ENCODE data around the gene MDM4.
A peak's percentile ranks its signal among the peaks of the same experiment; 100 is the strongest.
"Not testable (repeated sequence)": the region's sequence is repeated elsewhere in the genome, so short reads cannot be mapped to it uniquely, and the experiment has no call there.

MDM4 gene

DNA sequence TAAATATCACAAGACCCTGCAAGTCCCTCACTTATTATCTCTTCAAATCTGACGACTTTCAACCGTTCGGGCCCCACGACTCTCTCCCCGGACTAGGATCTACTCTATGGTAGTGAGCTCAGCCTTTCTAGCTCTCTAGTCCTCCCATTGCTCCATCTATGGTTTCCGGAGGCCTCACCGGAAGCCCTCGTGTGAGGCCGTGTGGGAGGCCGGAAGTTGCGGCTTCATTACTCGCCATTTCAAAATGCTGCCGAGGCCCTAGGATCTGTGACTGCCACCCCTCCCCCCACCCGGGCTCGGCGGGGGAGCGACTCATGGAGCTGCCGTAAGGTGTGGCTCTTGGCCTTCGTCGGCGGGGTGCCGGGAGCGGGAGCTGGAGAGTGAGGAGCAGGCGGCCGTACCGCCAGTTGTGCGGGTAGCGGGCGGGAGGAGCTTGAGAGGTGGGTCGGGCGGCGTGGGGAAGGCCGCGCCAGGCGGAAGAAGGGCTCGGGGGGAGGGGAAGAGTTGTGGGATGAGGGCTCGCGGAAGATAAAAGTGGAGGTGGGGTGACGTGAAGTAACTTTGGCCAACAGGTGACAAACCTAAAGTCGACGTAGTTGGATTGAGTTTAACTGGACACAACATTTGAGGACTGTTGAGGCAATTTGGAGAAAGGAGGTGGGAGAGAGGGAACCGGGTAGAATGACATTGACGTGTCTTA, at the start of gene MDM4:
Gene MDM4 (plus strand): TSS at position 227 of the 700 bp plus-strand sequence. CDS start 9,113 bp downstream, outside the sequence.
- peak; percentile 91 for DNase-seq

GRCh38 chr1:204466416-204467405, 49.5 kb upstream of the MDM4 start:
- DNase-seq: no peak

DNA sequence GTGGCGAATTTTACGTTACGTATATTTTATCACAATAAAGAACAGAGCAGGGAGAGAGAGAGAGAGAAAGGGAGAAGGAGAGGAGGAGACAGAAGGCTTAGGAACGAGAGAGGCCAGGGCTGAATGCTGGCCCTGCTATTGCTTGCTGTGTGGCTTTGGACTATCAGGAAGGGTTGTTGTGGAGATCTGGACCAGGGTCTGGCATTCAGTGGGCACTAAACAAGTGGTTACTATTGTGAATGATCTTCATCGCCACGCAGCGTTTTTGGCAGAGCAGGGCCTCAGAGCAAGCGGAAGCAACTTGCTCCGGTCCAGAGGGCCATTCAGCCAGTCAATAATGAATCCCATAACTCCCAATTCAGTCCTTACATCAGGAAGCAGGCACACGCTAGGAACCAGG, 48.0 kb upstream of the MDM4 start:
- DNase-seq: no peak

DNA sequence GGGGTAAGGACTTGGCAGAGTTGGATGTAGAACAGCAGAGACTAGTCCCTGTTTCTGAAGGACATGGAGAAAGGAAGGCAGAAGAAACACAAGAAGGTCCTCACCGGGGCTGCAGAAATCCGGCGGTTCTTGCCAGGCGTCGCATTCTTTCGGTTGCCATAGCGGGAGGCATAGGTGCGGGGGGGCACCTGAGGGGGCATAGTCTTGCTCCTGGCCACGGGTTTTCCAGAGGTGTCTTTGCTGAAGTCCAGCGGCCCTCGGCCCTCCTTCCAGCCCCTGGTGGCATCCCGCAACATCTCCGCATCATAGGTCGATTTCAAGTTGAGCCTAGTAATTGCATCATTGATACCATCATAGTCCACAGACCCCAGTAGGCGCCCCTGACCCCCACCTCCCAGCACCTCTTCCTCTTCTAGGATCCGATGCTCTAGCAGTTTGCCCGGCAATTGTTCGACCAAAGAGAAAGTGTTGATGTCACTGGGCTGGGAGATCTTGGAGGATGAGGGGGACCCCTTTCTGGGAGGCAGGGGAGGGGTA, 47.4 kb upstream of the MDM4 start:
- no peak for DNase-seq

DNA sequence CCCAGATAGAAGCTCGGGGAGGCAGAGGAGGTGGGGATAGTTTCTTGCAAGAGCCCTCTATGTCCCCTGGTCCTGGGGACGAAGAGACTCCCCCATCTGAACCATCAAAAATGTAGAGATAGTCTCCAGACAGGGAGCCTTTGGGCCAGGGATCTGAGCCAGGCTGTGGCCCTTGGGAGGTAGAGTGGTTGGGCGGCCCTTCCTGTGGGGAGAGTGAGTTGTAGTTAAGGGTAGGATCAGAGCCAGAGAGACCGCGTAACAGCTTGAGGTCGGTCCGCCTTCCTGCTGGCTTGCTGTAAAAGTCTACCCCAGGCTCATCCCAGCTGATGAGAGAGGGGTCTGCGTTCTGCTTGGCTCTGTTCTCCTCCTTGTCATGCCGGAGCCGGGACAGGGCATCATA, 46.9 kb upstream of the MDM4 start:
- DNase-seq: no peak

DNA sequence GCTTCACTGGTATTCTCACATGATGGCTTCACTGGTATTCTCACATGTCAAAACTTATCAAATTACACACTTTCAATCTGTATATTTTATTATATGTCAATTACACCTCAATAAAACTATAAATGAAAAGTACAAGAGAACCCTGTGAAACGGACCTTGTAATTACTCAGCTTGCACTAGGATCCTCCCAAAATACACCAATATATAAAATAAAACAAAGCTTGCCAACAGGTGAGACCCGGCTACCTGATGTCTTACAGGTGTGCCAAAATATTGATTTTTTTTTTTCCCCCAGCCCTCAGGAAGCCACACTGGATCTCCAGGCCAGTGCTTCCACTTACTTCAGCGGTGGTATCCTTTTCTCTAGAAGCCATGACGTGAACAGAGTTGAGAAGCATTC, 44.5 kb upstream of the MDM4 start:
- DNase-seq: no peak

- DNase-seq: no peak
Observed at GRCh38 chr1:204472660-204473059, 43.5 kb upstream of the MDM4 start.

DNA sequence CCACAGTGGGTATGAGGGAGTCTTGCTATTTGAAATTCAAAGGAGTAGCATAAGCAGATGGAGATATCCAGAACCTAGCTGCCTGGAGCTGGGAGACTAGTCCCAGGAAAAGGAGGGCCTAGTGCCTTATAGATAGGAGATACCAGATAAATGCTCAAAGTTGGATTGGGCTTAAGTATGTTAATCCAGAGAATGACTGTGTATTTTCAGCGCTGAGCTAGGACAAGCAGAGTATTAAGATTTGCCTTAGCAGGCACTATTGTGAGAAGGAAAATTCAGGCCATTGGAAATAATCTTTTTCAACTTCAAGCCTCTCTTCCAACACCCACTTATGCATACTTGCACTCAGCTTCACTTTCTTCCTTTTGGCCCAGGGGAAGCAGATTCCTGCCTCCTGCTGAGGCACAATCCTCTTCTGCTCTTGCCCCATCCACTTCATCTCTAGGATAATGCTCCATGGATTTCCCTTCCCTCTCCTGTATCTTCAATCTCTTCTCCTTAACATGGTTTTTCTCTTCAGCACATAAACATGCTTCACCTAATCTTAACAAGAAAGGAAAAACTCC, 42.7 kb upstream of the MDM4 start:
- no peak for DNase-seq

DNA sequence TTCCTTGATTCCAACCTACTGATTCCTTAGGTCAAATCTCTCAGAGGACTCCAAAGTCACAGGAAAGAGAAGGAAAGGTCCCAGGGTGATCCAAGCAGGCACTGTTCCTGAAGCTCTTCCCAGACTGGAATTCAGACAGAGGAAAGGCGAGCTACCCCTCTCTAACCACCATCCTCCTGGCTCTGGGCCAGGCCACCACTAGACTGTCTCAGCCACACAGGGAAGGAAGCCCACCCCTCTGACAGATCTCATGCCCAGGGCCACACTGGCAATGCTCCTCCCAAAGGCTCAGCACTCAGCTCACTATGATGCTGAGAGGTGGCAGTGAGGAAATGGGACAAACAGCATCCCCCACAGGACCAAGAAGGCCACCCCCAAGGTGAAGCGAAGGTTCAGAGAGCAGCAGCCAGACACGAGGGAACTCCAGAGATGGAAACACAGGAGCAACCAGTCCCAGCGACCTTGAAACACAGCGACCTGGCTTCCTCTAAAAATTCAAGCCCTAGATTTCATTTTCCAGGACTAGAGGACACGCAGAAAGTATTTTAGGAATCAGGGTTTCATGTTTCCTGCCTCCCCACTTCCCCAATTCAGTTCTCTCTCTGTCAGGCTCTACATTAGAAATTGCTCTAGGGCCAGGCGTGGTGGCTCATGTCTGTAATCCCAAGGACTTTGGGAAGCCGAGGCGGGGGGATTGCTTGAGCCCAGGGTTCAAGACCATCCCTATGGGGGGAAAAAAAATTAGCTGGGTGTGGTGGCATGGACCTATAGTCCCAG, 40.4 kb upstream of the MDM4 start:
- no peak for DNase-seq

- no peak for DNase-seq
Observed at GRCh38 chr1:204476563-204476962, 39.6 kb upstream of the MDM4 start.

GRCh38 chr1:204477036-204477740, 39.0 kb upstream of the MDM4 start:
- DNase-seq: no peak

- no peak for DNase-seq
Observed at GRCh38 chr1:204478172-204478899, 37.9 kb upstream of the MDM4 start.

DNA sequence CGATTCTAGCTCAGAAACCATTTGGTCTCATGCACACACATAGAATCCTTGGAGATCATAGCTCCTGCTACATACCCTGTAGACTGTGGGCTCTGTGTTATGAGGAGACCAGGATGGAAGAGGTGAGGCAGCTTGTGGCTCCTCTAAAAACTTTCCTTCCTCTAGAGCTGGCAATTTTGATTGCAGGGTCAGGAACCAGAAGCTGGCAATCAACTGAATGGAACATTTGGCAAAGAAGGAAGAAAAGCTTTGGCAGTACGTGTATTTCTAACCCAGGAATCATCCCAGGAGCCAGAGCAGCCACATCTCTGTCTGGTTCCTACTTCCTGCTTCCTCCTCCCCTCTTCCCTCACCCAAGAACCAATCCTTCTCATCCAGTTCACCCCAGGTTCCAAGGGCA, 37.3 kb upstream of the MDM4 start:
- DNase-seq: no peak

- no peak for DNase-seq
Observed at GRCh38 chr1:204479387-204480136, 36.6 kb upstream of the MDM4 start.

DNA sequence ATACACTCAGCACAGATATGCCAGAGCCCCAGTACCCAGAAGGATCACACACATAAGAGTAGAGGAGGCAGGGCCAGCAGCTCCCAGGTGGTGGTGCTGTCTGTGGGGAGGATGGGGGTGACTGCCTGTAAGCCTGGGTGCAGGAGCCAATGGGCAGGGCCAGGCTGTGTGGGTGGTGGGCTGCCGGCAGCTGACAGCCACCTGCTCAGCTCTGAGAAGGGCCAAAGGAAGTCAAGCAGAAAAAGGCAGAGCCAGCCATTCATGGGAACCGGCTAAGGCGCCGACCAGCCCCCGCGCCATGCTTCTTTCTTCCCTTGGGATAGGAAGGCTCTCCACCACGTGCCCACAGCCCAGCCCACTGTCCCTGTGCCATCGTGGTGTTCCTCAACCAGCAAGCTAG, 35.7 kb upstream of the MDM4 start:
- no peak for DNase-seq

GRCh38 chr1:204483791-204484190, 32.4 kb upstream of the MDM4 start:
- no peak for DNase-seq

GRCh38 chr1:204486513-204487255, 29.5 kb upstream of the MDM4 start:
- DNase-seq: not testable (repeated sequence)

DNA sequence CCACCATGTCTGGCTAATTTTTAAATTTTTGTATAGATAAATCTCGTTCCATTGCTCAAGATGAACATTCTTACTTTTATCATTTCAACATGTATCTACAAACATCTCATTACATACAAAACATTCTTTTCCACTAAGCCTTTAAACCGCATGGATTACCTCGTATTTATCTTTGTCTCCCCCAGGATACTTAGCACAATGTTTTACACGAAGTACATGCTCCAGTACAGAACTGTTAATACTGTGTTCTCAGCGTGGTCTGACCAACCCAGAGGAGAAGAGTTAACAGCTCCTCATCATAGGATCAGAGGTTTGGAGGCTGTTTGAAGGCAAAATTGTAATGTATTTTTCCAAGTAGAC, 29.0 kb upstream of the MDM4 start:
- no peak for DNase-seq

DNA sequence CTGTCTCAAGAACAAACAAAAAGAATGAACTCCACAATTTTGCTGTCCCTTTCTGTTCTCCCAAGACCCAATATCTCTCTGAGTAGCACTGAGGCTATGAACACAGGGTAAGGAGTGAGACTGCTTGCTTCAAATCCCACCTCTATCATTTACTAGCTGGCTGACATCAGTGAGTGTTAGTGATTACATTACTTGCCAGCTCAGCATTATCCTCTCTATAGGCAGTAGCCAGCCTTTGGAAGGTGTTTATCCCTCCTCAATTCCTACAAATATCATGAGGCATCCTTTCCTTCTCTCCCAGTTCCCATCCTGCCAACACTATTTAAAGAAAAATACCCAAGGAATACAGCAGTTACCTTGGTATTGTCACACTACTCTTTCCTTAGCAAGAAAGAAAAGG, 24.6 kb upstream of the MDM4 start:
- no peak for DNase-seq

All from NCI-H2029 treated with DMSO at 0.1 percent for 48 hours (cell line).